Stimulated activated CD4-positive, alpha-beta T cell treated with anti-CD3 and anti-CD28 coated beads, Interleukin-2, amount 100 ng/mL, for 24 hours (primary cell): ENCODE measurements around the gene PRUNE2.

Source experiments
- DNase-seq, 2 donors: peaks; one replicate each; pipeline ENCODE4 v3.0.0-alpha.2; 2020

The PRUNE2 gene

GRCh38 chr9:76725885-76726284, 180.0 kb downstream of the PRUNE2 start:
- DNase-seq: no peak

GRCh38 chr9:76725011-76725546, 180.8 kb downstream of the PRUNE2 start:
- DNase-seq: no peak

GRCh38 chr9:76720245-76720644, 185.7 kb downstream of the PRUNE2 start:
- no peak for DNase-seq

GRCh38 chr9:76718166-76718565, 187.7 kb downstream of the PRUNE2 start:
- DNase-seq: no peak

GRCh38 chr9:76717613-76718012, 188.3 kb downstream of the PRUNE2 start:
- no peak for DNase-seq

GRCh38 chr9:76717176-76717575, 188.7 kb downstream of the PRUNE2 start:
- DNase-seq: no peak

- no peak for DNase-seq
Measured at GRCh38 chr9:76716085-76716672, 189.7 kb downstream of the PRUNE2 start.

GRCh38 chr9:76713381-76713780, 192.5 kb downstream of the PRUNE2 start:
- DNase-seq: no peak

- no peak for DNase-seq
Measured at GRCh38 chr9:76709020-76709419, 196.9 kb downstream of the PRUNE2 start.

- DNase-seq: no peak
Measured at GRCh38 chr9:76707510-76707909, 198.4 kb downstream of the PRUNE2 start.

- no peak for DNase-seq
Measured at GRCh38 chr9:76704593-76705204, 201.2 kb downstream of the PRUNE2 start.

GRCh38 chr9:76703270-76703669, 202.6 kb downstream of the PRUNE2 start:
- no peak for DNase-seq

- DNase-seq: no peak
Measured at GRCh38 chr9:76701441-76702039, 204.4 kb downstream of the PRUNE2 start.

GRCh38 chr9:76700916-76701315, 205.0 kb downstream of the PRUNE2 start:
- DNase-seq: no peak

GRCh38 chr9:76699971-76700370, 205.9 kb downstream of the PRUNE2 start:
- no peak for DNase-seq

- no peak for DNase-seq
Measured at GRCh38 chr9:76697554-76697953, 208.4 kb downstream of the PRUNE2 start.

GRCh38 chr9:76697081-76697480, 208.8 kb downstream of the PRUNE2 start:
- DNase-seq: no peak

GRCh38 chr9:76693912-76694311, 212.0 kb downstream of the PRUNE2 start:
- no peak for DNase-seq

- DNase-seq: no peak
Measured at GRCh38 chr9:76692458-76693129, 213.3 kb downstream of the PRUNE2 start.

- DNase-seq: no peak
Measured at GRCh38 chr9:76691517-76692313, 214.2 kb downstream of the PRUNE2 start.

GRCh38 chr9:76690973-76691370, 214.9 kb downstream of the PRUNE2 start:
- no peak for DNase-seq

GRCh38 chr9:76690246-76690972, 215.5 kb downstream of the PRUNE2 start:
- DNase-seq: no peak
